HepG2 (cell line): ENCODE results near the gene PYGO2. TPM values are rescaled to one million over a fixed set of nuclear protein-coding genes. Genes with fewer than 3 reads are reported as not detected.
A peak's percentile ranks its signal among the peaks of the same experiment; 100 is the strongest.

Experiments
- ASH2L ChIP-seq: fragments of 300-600, 200-600 bp; sonication (generic); IDR thresholded peaks from 2 replicates; pipeline ENCODE4 v1.7.0; 2017; ENCODE audit warnings: low read depth, mild to moderate bottlenecking, moderate library complexity, mixed read lengths, low read length; ENCODE audit not compliant: insufficient read length
- CHCHD3 ChIP-seq: sonication (generic); formaldehyde crosslinking; IDR thresholded peaks from 2 replicates; pipeline ENCODE4 v1.8.0; 2022; ENCODE audit warnings: mild to moderate bottlenecking, missing genetic modification reagents, moderate library complexity
- CSRNP1 ChIP-seq: sonication (generic); formaldehyde crosslinking; IDR thresholded peaks from 2 replicates; pipeline ENCODE4 v1.8.1; 2023; ENCODE audit warnings: mild to moderate bottlenecking, missing genetic modification reagents
- ETV5 ChIP-seq: IDR thresholded peaks from 2 replicates; pipeline ENCODE4 v1.6.1; 2018; ENCODE audit warnings: missing biosample characterization, missing genetic modification reagents, inconsistent platforms, borderline replicate concordance
- FIP1L1 ChIP-seq: fragments of 200-400 bp; formaldehyde crosslinking; IDR thresholded peaks from 2 replicates; pipeline ENCODE4 v1.6.1; 2018; ENCODE audit warnings: low read depth, mild to moderate bottlenecking, low read length, moderate library complexity, borderline replicate concordance; ENCODE audit not compliant: insufficient read depth
- IRF2 ChIP-seq: IDR thresholded peaks from 2 replicates; pipeline ENCODE4 v1.6.1; 2018; ENCODE audit warnings: missing genetic modification reagents, missing compliant biosample characterization
- KAT7 ChIP-seq: IDR thresholded peaks from 2 replicates; pipeline ENCODE4 v1.6.1; 2018; ENCODE audit warnings: borderline replicate concordance, missing compliant biosample characterization
- MLX ChIP-seq: IDR thresholded peaks from 2 replicates; pipeline ENCODE4 v1.6.1; 2016
- MXI1 ChIP-seq: IDR thresholded peaks from 3 replicates; pipeline ENCODE4 v1.6.1; 2012; ENCODE audit warnings: low read depth, low read length, inconsistent platforms, borderline replicate concordance
- NR2F1 ChIP-seq, 2 experiments: fragments of 450-650 bp in 1 of 2; formaldehyde crosslinking in 1 of 2; IDR thresholded peaks; 2 replicates each; pipeline versions ENCODE4 v1.5.0 to v1.6.1; 2016 to 2020; ENCODE audit warnings: mild to moderate bottlenecking in 1 of 2, missing compliant biosample characterization in 1 of 2, missing genetic modification reagents in 1 of 2, moderate library complexity in 1 of 2
- RNF2 ChIP-seq: fragments of 450-650 bp; conservative IDR thresholded peaks from 2 replicates; pipeline ENCODE4 v1.6.1; 2016; ENCODE audit warnings: low read depth
- YY1 ChIP-seq: IDR thresholded peaks from 2 replicates; pipeline ENCODE4 v1.6.1; 2011; ENCODE audit warnings: low read length, low read depth, moderate library complexity, mild to moderate bottlenecking; ENCODE audit not compliant: insufficient read depth, insufficient replicate concordance
- ZBTB20 ChIP-seq: sonication (generic); formaldehyde crosslinking; IDR thresholded peaks from 2 replicates; pipeline ENCODE4 v1.8.1; 2023; ENCODE audit warnings: missing genetic modification reagents, low read depth, mild to moderate bottlenecking, borderline replicate concordance
- ZBTB25 ChIP-seq: IDR thresholded peaks from 2 replicates; pipeline ENCODE4 v1.6.1; 2018; ENCODE audit warnings: missing genetic modification reagents
- ZBTB43 ChIP-seq: sonication (generic); formaldehyde crosslinking; conservative IDR thresholded peaks from 2 replicates; pipeline ENCODE4 v1.4.0; 2020; ENCODE audit warnings: missing genetic modification reagents
- ZFP90 ChIP-seq: sonication (generic); formaldehyde crosslinking; IDR thresholded peaks from 2 replicates; pipeline ENCODE4 v1.8.0; 2022; ENCODE audit warnings: missing genetic modification reagents, mild to moderate bottlenecking, inconsistent platforms, borderline replicate concordance
- ZFY ChIP-seq: sonication (generic); formaldehyde crosslinking; IDR thresholded peaks from 2 replicates; pipeline ENCODE4 v1.4.0; 2020; ENCODE audit warnings: missing genetic modification reagents
- ZNF282 ChIP-seq: fragments of 450-650 bp; IDR thresholded peaks from 2 replicates; pipeline ENCODE4 v1.6.1; 2018; ENCODE audit not compliant: partially characterized antibody
- polyA plus RNA-seq, 8 experiments: library from polyadenylated mRNA; depleted of rRNA in 3 of 8; stranded (reverse) in 7 of 8; unstranded in 1 of 8; fragments of >200 nt; fragmentation: Illumina TruSeq in 4 of 8; extraction: Trizol in 4 of 8; gene quantifications; 2 replicates each; pipeline versions ENCODE4 v1.2.1 to v1.2.3, GENCODE V29; 2011 to 2016; ENCODE audit warnings: low read depth in 4 of 8, missing spikeins in 1 of 8, mixed read lengths in 1 of 8; ENCODE audit not compliant: insufficient read depth in 1 of 8
- total RNA-seq, 5 experiments: library from RNA; depleted of rRNA; stranded (reverse); fragments of >200 nt; fragmentation: Illumina TruSeq; extraction: Trizol; gene quantifications; 2 replicates each; pipeline ENCODE4 v1.2.3, GENCODE V29; 2016; ENCODE audit warnings: low read depth in 1 of 5
- TF ChIP-seq, protein P1 (sequence below): fragments of 450-650 bp; IDR thresholded peaks from 2 replicates; pipeline ENCODE4 v1.6.1; 2016
- TF ChIP-seq, protein P2 (sequence below): sonication (generic); formaldehyde crosslinking; conservative IDR thresholded peaks from 2 replicates; pipeline ENCODE4 v1.8.0; 2022; ENCODE audit warnings: missing genetic modification reagents

Gene PYGO2
- total and polyA plus RNA-seq, 2 of the 13 experiments (the other 11 are each of a cell fraction or from before 2014, with no cell fraction given), result 20.3 to 21.8 TPM

DNA sequence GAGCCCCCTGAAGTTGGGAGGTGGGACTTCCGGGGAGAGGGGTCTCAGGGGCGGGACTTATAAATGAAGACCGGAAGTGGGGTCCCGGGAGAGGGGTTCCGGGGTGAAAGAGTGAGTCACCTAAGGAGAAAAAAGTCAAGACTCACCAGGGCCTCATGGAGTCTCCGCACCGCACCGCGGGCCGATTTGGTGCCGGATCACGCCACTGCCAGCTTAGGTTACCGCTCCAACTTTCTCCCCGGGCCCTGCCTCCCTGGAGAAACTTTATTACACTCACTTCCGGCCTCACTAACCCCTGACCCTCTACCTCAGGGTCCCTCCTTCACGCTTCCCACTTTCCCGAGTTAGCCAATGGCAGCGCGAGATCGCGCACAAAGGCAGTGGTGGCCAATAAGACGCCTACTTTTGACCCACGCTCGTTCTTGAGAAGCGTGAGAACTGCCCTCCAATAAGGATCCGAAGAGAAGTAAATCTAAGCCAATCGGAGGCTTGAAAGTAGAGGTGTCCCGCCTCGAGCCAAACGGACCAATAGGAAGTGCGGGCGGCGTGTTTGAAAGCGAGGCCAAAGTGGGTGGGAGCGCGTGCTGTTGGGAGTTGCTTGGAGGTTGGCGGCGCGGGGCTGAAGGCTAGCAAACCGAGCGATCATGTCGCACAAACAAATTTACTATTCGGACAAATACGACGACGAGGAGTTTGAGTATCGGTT lies 12.7 kb upstream of the PYGO2 start, which contains the start of gene CKS1B (continued):
- peak; percentile 91 for TF ChIP-seq CSRNP1 (CRISPR knock-in tag)
- peak; percentile 88 for TF ChIP-seq RNF2
- TF ChIP-seq CHCHD3 (CRISPR knock-in tag), result peak; percentile 85; the same call in 1 of the 2 replicates
- 0 out of 2 replicates have a peak, but pooled peaks have one; percentile 40 for TF ChIP-seq IRF2
- 0 out of 2 replicates have a peak, but pooled peaks have one; percentile 12 for TF ChIP-seq KAT7 (CRISPR knock-in tag)
- TF ChIP-seq, protein P1, sequence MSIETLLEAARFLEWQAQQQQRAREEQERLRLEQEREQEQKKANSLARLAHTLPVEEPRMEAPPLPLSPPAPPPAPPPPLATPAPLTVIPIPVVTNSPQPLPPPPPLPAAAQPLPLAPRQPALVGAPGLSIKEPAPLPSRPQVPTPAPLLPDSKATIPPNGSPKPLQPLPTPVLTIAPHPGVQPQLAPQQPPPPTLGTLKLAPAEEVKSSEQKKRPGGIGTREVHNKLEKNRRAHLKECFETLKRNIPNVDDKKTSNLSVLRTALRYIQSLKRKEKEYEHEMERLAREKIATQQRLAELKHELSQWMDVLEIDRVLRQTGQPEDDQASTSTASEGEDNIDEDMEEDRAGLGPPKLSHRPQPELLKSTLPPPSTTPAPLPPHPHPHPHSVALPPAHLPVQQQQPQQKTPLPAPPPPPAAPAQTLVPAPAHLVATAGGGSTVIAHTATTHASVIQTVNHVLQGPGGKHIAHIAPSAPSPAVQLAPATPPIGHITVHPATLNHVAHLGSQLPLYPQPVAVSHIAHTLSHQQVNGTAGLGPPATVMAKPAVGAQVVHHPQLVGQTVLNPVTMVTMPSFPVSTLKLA, result peak; percentile 95
- peak; percentile 3; the same call in 1 of the 2 replicates for TF ChIP-seq ZFP90
- peak; percentile 42 for TF ChIP-seq ZBTB43 (CRISPR knock-in tag)
- no peak for TF ChIP-seq ASH2L
- TF ChIP-seq ZFY (CRISPR knock-in tag), result peak; percentile 51
- 0 out of 2 replicates have a peak, but pooled peaks have one; percentile 19 for TF ChIP-seq MLX
- TF ChIP-seq YY1, result peak; percentile 43
- TF ChIP-seq ETV5 (CRISPR knock-in tag), result peak; percentile 58; the same call in 1 of the 2 replicates
- TF ChIP-seq ZBTB20 (CRISPR knock-in tag), result peak; percentile 85; the same call in 1 of the 2 replicates
- no peak for TF ChIP-seq ZNF282
- TF ChIP-seq, protein P2, sequence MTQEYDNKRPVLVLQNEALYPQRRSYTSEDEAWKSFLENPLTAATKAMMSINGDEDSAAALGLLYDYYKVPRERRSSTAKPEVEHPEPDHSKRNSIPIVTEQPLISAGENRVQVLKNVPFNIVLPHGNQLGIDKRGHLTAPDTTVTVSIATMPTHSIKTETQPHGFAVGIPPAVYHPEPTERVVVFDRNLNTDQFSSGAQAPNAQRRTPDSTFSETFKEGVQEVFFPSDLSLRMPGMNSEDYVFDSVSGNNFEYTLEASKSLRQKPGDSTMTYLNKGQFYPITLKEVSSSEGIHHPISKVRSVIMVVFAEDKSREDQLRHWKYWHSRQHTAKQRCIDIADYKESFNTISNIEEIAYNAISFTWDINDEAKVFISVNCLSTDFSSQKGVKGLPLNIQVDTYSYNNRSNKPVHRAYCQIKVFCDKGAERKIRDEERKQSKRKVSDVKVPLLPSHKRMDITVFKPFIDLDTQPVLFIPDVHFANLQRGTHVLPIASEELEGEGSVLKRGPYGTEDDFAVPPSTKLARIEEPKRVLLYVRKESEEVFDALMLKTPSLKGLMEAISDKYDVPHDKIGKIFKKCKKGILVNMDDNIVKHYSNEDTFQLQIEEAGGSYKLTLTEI, result no peak
- TF ChIP-seq FIP1L1, result no peak
- TF ChIP-seq ZBTB25, result no peak
- TF ChIP-seq MXI1, result peak; percentile 100
- TF ChIP-seq NR2F1 (CRISPR knock-in tag; IDR thresholded peaks at IDR 0.05), result peak; percentile 42 to 91; a peak in 2 of 4 replicates
